H9 (cell line): ENCODE data around the gene MSI2. TPM values are rescaled to one million over a fixed set of nuclear protein-coding genes. Genes with fewer than 3 reads are reported as not detected.

ENCODE experiments used
- DNase-seq: peaks from one replicate; pipeline ENCODE4 v3.0.0-alpha.2; 2017
- H2AFZ ChIP-seq: one replicate; pipeline ENCODE4 v1.6.1; 2013; ENCODE audit warnings: mild to moderate bottlenecking, low read length, control low read depth, moderate library complexity
- H2AK5ac ChIP-seq: 2 replicates; pipeline ENCODE4 v1.6.1; 2013; ENCODE audit warnings: low read length, control low read depth, mixed read lengths; ENCODE audit not compliant: insufficient read length
- H2BK120ac ChIP-seq: one replicate; pipeline ENCODE4 v1.6.1; 2013; ENCODE audit warnings: low read depth, mild to moderate bottlenecking, low read length, control low read depth, inconsistent platforms; ENCODE audit not compliant: poor library complexity, severe bottlenecking
- H2BK12ac ChIP-seq: 2 replicates; pipeline ENCODE4 v1.6.1; 2013; ENCODE audit warnings: low read length, control low read depth, mixed read lengths, low read depth; ENCODE audit not compliant: insufficient read length
- H2BK15ac ChIP-seq: 2 replicates; pipeline ENCODE4 v1.6.1; 2013; ENCODE audit warnings: low read depth, low read length, control low read depth
- H2BK20ac ChIP-seq: one replicate; pipeline ENCODE4 v1.6.1; 2013; ENCODE audit warnings: low read depth, mild to moderate bottlenecking, low read length, control low read depth, inconsistent platforms; ENCODE audit not compliant: poor library complexity, severe bottlenecking
- H2BK5ac ChIP-seq: 2 replicates; pipeline ENCODE4 v1.6.1; 2013; ENCODE audit warnings: low read length, control low read depth, mixed read lengths; ENCODE audit not compliant: insufficient read length
- H3K14ac ChIP-seq: 2 replicates; pipeline ENCODE4 v1.6.1; 2013; ENCODE audit warnings: low read length, control low read depth; ENCODE audit not compliant: insufficient read depth
- H3K18ac ChIP-seq: 2 replicates; pipeline ENCODE4 v1.6.1; 2013; ENCODE audit warnings: low read depth, mild to moderate bottlenecking, mixed read lengths, low read length, control low read depth; ENCODE audit not compliant: insufficient read length
- H3K23ac ChIP-seq: 2 replicates; pipeline ENCODE4 v1.6.1; 2013; ENCODE audit warnings: low read length, control low read depth, mixed read lengths, low read depth; ENCODE audit not compliant: insufficient read length
- H3K23me2 ChIP-seq: 2 replicates; pipeline ENCODE4 v1.6.1; 2013; ENCODE audit warnings: low read depth, mild to moderate bottlenecking, mixed read lengths, low read length, control low read depth; ENCODE audit not compliant: insufficient read length, poor library complexity, severe bottlenecking
- H3K27ac ChIP-seq: 2 replicates; pipeline ENCODE4 v1.5.1; 2013; ENCODE audit warnings: low read length, control low read depth, mixed read lengths, low read depth; ENCODE audit not compliant: insufficient read length
- H3K27me3 ChIP-seq: 2 replicates; pipeline ENCODE4 v1.6.1; 2013; ENCODE audit warnings: low read length, control low read depth, inconsistent platforms; ENCODE audit not compliant: insufficient read depth
- H3K4ac ChIP-seq: 2 replicates; pipeline ENCODE4 v1.6.1; 2013; ENCODE audit warnings: low read depth, mild to moderate bottlenecking, control low read depth, inconsistent platforms, low read length, moderate library complexity
- H3K4me1 ChIP-seq: 2 replicates; pipeline ENCODE4 v1.6.1; 2013; ENCODE audit warnings: low read length, control low read depth, inconsistent platforms; ENCODE audit not compliant: insufficient read depth
- H3K4me2 ChIP-seq: 2 replicates; pipeline ENCODE4 v1.6.1; 2013; ENCODE audit warnings: low read length, control low read depth, mixed read lengths; ENCODE audit not compliant: insufficient read length, insufficient read depth
- H3K56ac ChIP-seq: 2 replicates; pipeline ENCODE4 v1.6.1; 2013; ENCODE audit warnings: low read depth, mild to moderate bottlenecking, mixed read lengths, low read length, control low read depth; ENCODE audit not compliant: insufficient read length
- H3K79me1 ChIP-seq: 2 replicates; pipeline ENCODE4 v1.6.1; 2013; ENCODE audit warnings: low read depth, mild to moderate bottlenecking, moderate library complexity, low read length, control low read depth, inconsistent platforms; ENCODE audit not compliant: insufficient read depth, poor library complexity, severe bottlenecking
- H3K79me2 ChIP-seq: 2 replicates; pipeline ENCODE4 v1.6.1; 2013; ENCODE audit warnings: low read length, control low read depth, inconsistent platforms; ENCODE audit not compliant: insufficient read depth
- H3K9ac ChIP-seq: 2 replicates; pipeline ENCODE4 v1.6.1; 2013; ENCODE audit warnings: low read length, control low read depth, mixed read lengths; ENCODE audit not compliant: insufficient read length; ENCODE audit errors: extremely low read depth
- H3K9me3 ChIP-seq: one replicate; pipeline ENCODE4 v1.6.1; 2013; ENCODE audit warnings: low read depth, low read length, inconsistent platforms; ENCODE audit not compliant: control insufficient read depth
- H3T11ph ChIP-seq: one replicate; pipeline ENCODE4 v1.6.1; 2013; ENCODE audit warnings: mild to moderate bottlenecking, low read length, control low read depth, inconsistent platforms
- H4K20me1 ChIP-seq: one replicate; pipeline ENCODE4 v1.6.1; 2013; ENCODE audit not compliant: control insufficient read depth, insufficient read length, insufficient read depth
- H4K5ac ChIP-seq: 2 replicates; pipeline ENCODE4 v1.6.1; 2013; ENCODE audit warnings: low read depth, mild to moderate bottlenecking, mixed read lengths, low read length, control low read depth; ENCODE audit not compliant: insufficient read length
- H4K8ac ChIP-seq: replicated peaks from 2 replicates; pipeline ENCODE4 v1.6.1; 2013; ENCODE audit warnings: low read length, control low read depth, mixed read lengths, low read depth; ENCODE audit not compliant: insufficient read length
- H4K91ac ChIP-seq: 2 replicates; pipeline ENCODE4 v1.6.1; 2013; ENCODE audit warnings: low read depth, mild to moderate bottlenecking, moderate library complexity, mixed read lengths, low read length, control low read depth; ENCODE audit not compliant: insufficient read length
- H3K27ac Mint-ChIP-seq, 3 experiments: 2 replicates in 2 of 3; 3 replicates in 1 of 3; pipeline ENCODE4 v1.8.0; 2020 to 2021; ENCODE audit warnings: mixed read lengths in 3 of 3, mild to moderate bottlenecking in 1 of 3, moderate library complexity in 1 of 3
- H3K27me3 Mint-ChIP-seq: 2 replicates; pipeline ENCODE4 v1.8.0; 2021; ENCODE audit warnings: low read depth, mild to moderate bottlenecking, moderate library complexity, mixed read lengths
- H3K36me3 Mint-ChIP-seq, 3 experiments: 2 replicates in 2 of 3; 3 replicates in 1 of 3; pipeline ENCODE4 v1.8.0; 2020 to 2021; ENCODE audit warnings: low read depth in 3 of 3, mixed read lengths in 3 of 3; ENCODE audit not compliant: insufficient read depth in 1 of 3
- H3K4me1 Mint-ChIP-seq, 2 experiments: 2 replicates each; pipeline ENCODE4 v1.8.0; 2020; ENCODE audit warnings: mixed read lengths in 2 of 2
- H3K4me3 Mint-ChIP-seq, 2 experiments: 2 replicates in 1 of 2; 3 replicates in 1 of 2; pipeline ENCODE4 v1.8.0; 2020 to 2021; ENCODE audit warnings: mild to moderate bottlenecking in 2 of 2, mixed read lengths in 2 of 2, moderate library complexity in 1 of 2
- H3K9me3 Mint-ChIP-seq, 2 experiments: 2 replicates in 1 of 2; 3 replicates in 1 of 2; pipeline ENCODE4 v1.8.0; 2020; ENCODE audit warnings: mild to moderate bottlenecking in 2 of 2, mixed read lengths in 2 of 2, moderate library complexity in 1 of 2
- WGBS: extraction: QIAGEN DNeasy Blood & Tissue Kit; methylation state at CpG from one replicate; pipeline ENCODE4 v1.1.7; 2013; ENCODE audit warnings: missing lambda C conversion rate, low lambda C conversion rate, mixed read lengths; ENCODE audit not compliant: insufficient read length; ENCODE audit errors: extremely low coverage; 5-methylcytosine and 5-hydroxymethylcytosine counted together
- total RNA-seq: library from RNA; stranded (reverse); gene quantifications from 2 replicates; pipeline ENCODE4 v1.2.1, GENCODE V29; 2021
- TF ChIP-seq, protein P1 (sequence below): fragments of 200-600 bp; sonication (generic); conservative IDR thresholded peaks from 3 replicates; pipeline ENCODE4 v1.8.0; 2021; ENCODE audit warnings: antibody characterized with exemption, mild to moderate bottlenecking

The MSI2 gene
- total RNA-seq, 1 experiment from 2014 or later: 98.5 TPM

DNA sequence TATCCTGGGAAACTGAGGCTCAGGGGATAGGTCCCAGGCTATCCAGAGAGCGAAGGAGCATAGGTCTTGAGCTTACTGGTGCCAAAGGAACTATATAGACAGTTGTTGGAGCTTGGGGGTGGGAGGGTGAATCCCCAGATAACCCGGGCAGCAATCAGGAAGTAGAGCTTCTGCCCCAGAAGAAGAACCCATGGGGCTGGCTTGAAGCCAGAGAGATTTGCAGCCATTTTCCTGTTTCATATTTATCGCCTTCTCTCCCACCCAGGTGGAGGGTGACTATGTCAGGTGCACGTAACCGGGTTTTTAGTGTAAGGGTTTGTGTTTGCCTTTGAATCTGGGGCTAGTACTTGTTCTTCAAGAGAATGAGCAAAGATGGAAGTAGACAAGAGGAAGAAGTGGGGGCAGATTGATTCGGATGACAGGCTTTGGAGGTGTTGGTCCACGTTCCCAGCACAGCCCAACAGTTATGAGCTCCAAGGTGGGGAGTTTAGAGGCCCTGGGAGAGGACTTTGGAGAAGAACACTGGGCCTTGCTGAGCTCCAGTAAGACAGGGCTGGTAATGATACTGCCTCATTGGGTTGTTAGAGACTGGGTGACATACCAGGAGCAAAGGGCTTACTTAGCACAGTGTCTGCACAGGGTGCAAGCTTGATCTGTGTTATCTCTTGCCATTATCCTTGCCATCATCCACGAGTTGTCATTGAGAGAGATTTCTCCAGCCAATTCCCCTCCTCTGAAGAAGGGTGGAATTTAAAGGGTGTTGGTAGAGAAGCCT is 343.1 kb downstream of the MSI2 start:
- no peak overlapping the region for H3K23ac ChIP-seq
- Mint-ChIP-seq H3K36me3 (peaks cover 3 to 16% (median 6%) of the 10 kb centered on the region in 3 experiments; a peak in 4 of 7 replicates), H3K9me3 (peaks cover 0 to 8% of the 10 kb centered on the region in 2 experiments; a peak in 1 of 5 replicates), H3K4me3 (no peak overlapping the region), H3K27ac (no peak overlapping the region), H3K27me3 (no peaks in the 10 kb centered on the region; the same call in 1 of the 2 replicates), H3K4me1 (peaks cover 30% of the 10 kb centered on the region in 2 experiments)
- no peak for DNase-seq
- H3K18ac ChIP-seq: no peak overlapping the region
- no peaks in the 10 kb centered on the region for H3K27me3 ChIP-seq
- no peaks in the 10 kb centered on the region for H3K9me3 ChIP-seq
- no peaks in the 10 kb centered on the region for H3K79me1 ChIP-seq
- H4K5ac ChIP-seq: no peak overlapping the region
- H2AK5ac ChIP-seq: no peak overlapping the region
- no peak overlapping the region for H4K8ac ChIP-seq
- no peaks in the 10 kb centered on the region for H3K79me2 ChIP-seq
- no peak overlapping the region for H3K27ac ChIP-seq
- no peak overlapping the region for H3K9ac ChIP-seq
- H3T11ph ChIP-seq: no peak overlapping the region
- no peak overlapping the region for H2BK120ac ChIP-seq
- H3K4me1 ChIP-seq: no peaks in the 10 kb centered on the region
- H3K14ac ChIP-seq: no peak overlapping the region
- no peak overlapping the region for H2BK20ac ChIP-seq
- no peaks in the 10 kb centered on the region for H4K20me1 ChIP-seq
- H3K56ac ChIP-seq: no peak overlapping the region
- TF ChIP-seq, protein P1, sequence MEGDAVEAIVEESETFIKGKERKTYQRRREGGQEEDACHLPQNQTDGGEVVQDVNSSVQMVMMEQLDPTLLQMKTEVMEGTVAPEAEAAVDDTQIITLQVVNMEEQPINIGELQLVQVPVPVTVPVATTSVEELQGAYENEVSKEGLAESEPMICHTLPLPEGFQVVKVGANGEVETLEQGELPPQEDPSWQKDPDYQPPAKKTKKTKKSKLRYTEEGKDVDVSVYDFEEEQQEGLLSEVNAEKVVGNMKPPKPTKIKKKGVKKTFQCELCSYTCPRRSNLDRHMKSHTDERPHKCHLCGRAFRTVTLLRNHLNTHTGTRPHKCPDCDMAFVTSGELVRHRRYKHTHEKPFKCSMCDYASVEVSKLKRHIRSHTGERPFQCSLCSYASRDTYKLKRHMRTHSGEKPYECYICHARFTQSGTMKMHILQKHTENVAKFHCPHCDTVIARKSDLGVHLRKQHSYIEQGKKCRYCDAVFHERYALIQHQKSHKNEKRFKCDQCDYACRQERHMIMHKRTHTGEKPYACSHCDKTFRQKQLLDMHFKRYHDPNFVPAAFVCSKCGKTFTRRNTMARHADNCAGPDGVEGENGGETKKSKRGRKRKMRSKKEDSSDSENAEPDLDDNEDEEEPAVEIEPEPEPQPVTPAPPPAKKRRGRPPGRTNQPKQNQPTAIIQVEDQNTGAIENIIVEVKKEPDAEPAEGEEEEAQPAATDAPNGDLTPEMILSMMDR: no peak
- H2BK15ac ChIP-seq: no peak overlapping the region
- WGBS: no CpG with 5 or more reads among the region's 8 CpGs
- H2AFZ ChIP-seq: no peak overlapping the region
- H2BK5ac ChIP-seq: no peak overlapping the region
- H3K23me2 ChIP-seq: no peaks in the 10 kb centered on the region
- H3K4me2 ChIP-seq: no peak overlapping the region
- no peak overlapping the region for H3K4ac ChIP-seq
- H2BK12ac ChIP-seq: no peak overlapping the region
- H4K91ac ChIP-seq: no peak overlapping the region
